LNCaP clone FGC (cell line): ENCODE measurements around the gene INPP4A.

Experiments used
- DNase-seq: peaks from one replicate; pipeline ENCODE4 v3.0.0-alpha.2; 2011; ENCODE audit warnings: low read depth
- H3K4me3 ChIP-seq: 2 replicates; pipeline ENCODE4 v1.5.1; 2011; ENCODE audit warnings: mild to moderate bottlenecking, low read depth, low read length, control low read depth
- CTCF ChIP-seq: IDR thresholded peaks from 2 replicates; pipeline ENCODE4 v1.5.1; 2012; ENCODE audit warnings: mild to moderate bottlenecking; ENCODE audit not compliant: control insufficient read depth, insufficient read depth; ENCODE audit errors: extremely low read depth

INPP4A gene

GRCh38 chr2:98482362-98482761 is 37.7 kb downstream of the INPP4A start:
- H3K4me3 ChIP-seq = no peak overlapping the region
- TF ChIP-seq CTCF = no peak
- DNase-seq = no peak

GRCh38 chr2:98483257-98483861 is 38.7 kb downstream of the INPP4A start:
- peak overlapping the region; percentile 30 for H3K4me3 ChIP-seq
- TF ChIP-seq CTCF = no peak
- peak; percentile 42 for DNase-seq

- no peak for DNase-seq
- no peak for TF ChIP-seq CTCF
- H3K4me3 ChIP-seq = no peak overlapping the region
These were observed 39.5 kb downstream of the INPP4A start for GRCh38 chr2:98484121-98484557.

GRCh38 chr2:98484652-98485452 is 40.2 kb downstream of the INPP4A start:
- peak; percentile 54 for DNase-seq
- no peak for TF ChIP-seq CTCF
- H3K4me3 ChIP-seq = peak overlapping the region; percentile 7; the same call in 1 of the 2 replicates

- DNase-seq = no peak
- H3K4me3 ChIP-seq = peak overlapping the region; percentile 7; the same call in 1 of the 2 replicates
- no peak for TF ChIP-seq CTCF
These were observed 40.7 kb downstream of the INPP4A start for GRCh38 chr2:98485453-98485755.

- no peak overlapping the region for H3K4me3 ChIP-seq
- TF ChIP-seq CTCF = no peak
- no peak for DNase-seq
These were observed 41.8 kb downstream of the INPP4A start for GRCh38 chr2:98486374-98486981.
